ENCODE results near the gene KIAA1755.

GRCh38 chr20:38227420-38228360, 32.8 kb downstream of the KIAA1755 start:
- TF ChIP-seq CTCF (IDR thresholded peaks at IDR 0.05) (no peak), ZFX (IDR thresholded peaks at IDR 0.05; ENCODE audit: borderline replicate concordance) (no peak)
